C4-2B (cell line): ENCODE measurements around the gene CFB.

ENCODE experiments used
- ZFX ChIP-seq: fragments of 450-650 bp; IDR thresholded peaks from 2 replicates; pipeline ENCODE4 v1.6.1; 2017
- TF ChIP-seq, protein P1 (sequence below): fragments of 450-650 bp; conservative IDR thresholded peaks from 2 replicates; pipeline ENCODE4 v1.5.1; 2017; ENCODE audit warnings: mild to moderate bottlenecking

DNA sequence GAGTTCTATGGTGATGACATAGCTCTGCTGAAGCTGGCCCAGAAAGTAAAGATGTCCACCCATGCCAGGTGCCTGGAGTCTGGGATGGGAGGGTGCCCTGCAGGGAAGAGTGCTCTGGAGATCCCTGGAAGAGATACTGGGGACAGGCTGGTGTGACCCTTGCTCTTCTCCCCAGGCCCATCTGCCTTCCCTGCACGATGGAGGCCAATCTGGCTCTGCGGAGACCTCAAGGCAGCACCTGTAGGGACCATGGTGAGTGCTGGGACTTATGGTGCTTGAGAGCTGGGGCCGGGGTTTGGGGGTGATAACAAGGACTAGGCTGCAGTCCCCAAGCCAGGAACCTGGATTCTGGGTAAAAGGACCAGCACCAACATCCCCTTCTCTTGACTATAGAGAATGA is 2.2 kb upstream of the CFB start:
- TF ChIP-seq, protein P1, sequence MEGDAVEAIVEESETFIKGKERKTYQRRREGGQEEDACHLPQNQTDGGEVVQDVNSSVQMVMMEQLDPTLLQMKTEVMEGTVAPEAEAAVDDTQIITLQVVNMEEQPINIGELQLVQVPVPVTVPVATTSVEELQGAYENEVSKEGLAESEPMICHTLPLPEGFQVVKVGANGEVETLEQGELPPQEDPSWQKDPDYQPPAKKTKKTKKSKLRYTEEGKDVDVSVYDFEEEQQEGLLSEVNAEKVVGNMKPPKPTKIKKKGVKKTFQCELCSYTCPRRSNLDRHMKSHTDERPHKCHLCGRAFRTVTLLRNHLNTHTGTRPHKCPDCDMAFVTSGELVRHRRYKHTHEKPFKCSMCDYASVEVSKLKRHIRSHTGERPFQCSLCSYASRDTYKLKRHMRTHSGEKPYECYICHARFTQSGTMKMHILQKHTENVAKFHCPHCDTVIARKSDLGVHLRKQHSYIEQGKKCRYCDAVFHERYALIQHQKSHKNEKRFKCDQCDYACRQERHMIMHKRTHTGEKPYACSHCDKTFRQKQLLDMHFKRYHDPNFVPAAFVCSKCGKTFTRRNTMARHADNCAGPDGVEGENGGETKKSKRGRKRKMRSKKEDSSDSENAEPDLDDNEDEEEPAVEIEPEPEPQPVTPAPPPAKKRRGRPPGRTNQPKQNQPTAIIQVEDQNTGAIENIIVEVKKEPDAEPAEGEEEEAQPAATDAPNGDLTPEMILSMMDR = no peak
- no peak for TF ChIP-seq ZFX
